ENCODE results near the gene DYTN.

DYTN gene

DNA sequence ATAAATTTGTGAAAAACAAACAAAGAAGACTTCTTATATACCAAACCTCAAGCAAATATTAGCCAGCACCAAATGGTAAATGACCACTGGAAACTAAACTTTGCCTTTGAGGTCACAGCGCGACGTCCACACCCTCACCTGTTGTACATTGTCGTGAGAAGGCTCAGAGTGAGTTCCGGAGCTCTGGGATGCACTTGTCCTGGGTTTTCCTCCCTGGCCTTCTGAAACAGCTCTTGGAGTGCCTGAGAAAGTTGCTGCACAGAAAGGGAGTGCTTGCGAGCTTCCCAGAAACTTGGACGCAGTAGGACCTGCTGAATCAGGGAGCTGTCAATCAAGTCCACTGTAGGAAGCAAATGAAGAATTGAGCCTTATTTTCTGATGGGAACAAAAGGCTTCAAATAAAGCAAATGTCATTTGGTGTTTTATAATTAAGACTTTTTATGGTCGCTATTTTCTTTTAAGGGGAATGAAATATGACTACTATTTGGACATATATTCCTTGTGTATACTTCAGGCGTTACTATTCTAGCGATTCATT, 11.0 kb downstream of the DYTN start:
- DNase-seq (ENCODE audit: low read depth) = no peak
- H3K4me3 ChIP-seq (ENCODE audit: low read depth, low read length) = no peak overlapping the region

DNA sequence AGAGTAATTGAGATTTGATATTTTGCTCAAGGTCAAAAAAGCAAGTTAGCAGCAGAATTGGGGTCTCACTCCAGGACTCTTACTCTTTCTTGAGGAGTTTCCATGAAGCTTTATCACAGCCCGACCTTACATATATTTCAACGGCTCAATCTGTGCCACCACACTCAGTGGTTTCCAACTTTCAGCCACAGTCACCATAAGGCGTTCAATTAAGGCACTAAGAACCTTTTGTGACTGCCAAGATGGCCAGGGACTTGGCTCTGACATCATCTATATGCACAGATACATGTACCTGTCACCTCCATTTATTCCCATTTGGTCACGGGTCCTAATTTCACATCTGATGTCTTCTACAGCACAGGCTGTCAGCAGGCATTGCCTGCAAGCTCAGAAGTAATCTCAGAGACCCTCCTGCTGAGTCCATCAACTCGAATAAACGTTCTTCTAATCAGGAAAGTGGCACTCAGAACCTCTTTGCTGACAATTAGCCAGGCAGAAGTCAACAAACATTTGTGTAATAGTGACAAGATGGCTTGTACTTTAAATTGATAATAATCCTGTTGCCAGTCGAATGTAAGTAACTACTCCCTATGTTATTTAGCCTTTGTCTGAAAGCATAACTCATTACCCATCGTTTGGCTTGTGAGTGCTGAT, 16.1 kb downstream of the DYTN start:
- no peak overlapping the region for H3K4me3 ChIP-seq (ENCODE audit: low read depth, low read length)
- DNase-seq (ENCODE audit: low read depth) = no peak

DNA sequence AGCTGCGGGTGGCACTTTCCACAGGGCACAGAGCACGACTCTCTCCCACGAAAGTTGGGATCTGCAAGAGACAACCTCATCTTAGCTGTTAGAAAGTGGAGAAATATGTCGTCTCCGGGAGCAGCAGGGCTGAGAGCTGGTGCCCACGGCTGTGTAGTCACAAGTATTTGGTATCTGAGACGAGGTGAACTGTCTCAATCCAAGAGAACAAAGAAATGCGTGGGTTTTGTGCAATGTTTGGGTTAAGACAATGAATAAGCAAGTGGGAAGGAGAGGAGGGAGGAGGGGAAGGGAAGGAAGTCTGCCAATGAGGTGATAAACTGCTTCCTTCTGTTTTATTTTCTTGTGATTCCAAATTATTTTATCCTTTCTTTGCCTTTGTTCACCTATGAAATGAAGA, 18.0 kb downstream of the DYTN start:
- no peak overlapping the region for H3K4me3 ChIP-seq (ENCODE audit: low read depth, low read length)

GRCh38 chr2:206698811-206699210, 19.4 kb downstream of the DYTN start:
- no peak overlapping the region for H3K4me3 ChIP-seq (ENCODE audit: low read depth, low read length)
- no peak for DNase-seq (ENCODE audit: low read depth)

More for the DNA sequence above, 18.0 kb downstream of the DYTN start:
- DNase-seq (ENCODE audit: low read depth) = no peak

- no peak for DNase-seq (ENCODE audit: low read depth)
- H3K4me3 ChIP-seq (ENCODE audit: low read depth, low read length) = no peak overlapping the region
These were observed 21.3 kb downstream of the DYTN start for GRCh38 chr2:206696910-206697309.

DNA sequence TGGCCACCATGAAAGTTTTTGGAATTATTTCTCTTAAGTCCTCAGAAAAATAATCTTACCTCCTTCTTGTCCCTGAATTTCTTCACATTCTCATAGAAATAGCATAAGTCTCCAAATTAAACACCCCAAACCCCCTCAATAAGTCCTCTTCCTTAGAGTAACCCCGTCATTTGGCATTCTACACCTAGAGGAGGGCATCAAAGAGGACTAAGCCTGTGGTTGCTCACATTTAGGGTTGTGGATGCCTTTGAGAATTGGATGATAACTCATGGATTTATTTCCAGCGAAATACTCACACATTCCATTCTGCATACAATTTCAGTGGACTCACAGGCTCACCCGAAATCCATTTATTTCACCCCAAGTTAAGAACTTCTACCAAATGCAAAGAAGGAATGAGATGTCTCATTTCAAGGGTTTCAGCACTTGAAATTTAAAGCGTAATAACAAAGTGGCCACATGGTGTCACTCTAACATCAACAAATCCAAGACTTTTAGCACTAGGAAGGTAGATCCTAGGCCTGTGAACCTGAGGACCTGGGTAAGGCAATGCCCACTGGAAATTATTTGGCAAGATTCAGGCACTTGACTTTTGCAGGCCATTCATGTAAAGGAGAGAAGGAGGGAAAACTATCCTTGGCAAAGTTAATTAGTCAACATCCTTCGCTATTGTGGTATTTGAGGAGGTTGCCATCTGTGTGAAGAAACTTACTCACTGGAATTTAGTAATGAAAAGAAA, 24.6 kb downstream of the DYTN start:
- no peak overlapping the region for H3K4me3 ChIP-seq (ENCODE audit: low read depth, low read length)
- peak; percentile 8 for DNase-seq (ENCODE audit: low read depth)

- no peak overlapping the region for H3K4me3 ChIP-seq (ENCODE audit: low read depth, low read length)
- DNase-seq (ENCODE audit: low read depth) = no peak
These were observed 25.2 kb downstream of the DYTN start for GRCh38 chr2:206692971-206693370.

- DNase-seq (ENCODE audit: low read depth) = no peak
- H3K4me3 ChIP-seq (ENCODE audit: low read depth, low read length) = no peak overlapping the region
These were observed 29.2 kb downstream of the DYTN start for GRCh38 chr2:206688990-206689389.

DNA sequence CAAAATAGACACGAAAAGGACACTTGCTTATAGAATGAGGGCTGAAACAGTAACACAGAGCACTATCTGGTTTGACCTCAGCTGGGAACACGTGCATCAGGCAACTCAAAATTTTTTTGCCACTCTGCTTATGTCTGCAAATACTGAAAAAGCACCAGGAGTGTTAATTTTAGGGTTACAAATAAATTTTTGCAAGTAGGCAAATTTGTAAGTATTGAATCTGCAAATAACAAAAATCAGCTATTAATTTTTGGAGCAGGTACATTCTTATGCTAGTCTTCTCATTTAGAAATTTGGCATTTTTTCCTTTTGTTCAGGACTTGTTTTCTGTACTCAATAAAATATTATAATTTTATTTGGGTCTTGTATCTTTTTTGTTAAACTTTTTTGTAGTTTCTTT, 29.7 kb downstream of the DYTN start:
- H3K4me3 ChIP-seq (ENCODE audit: low read depth, low read length) = no peak overlapping the region
- no peak for DNase-seq (ENCODE audit: low read depth)

GRCh38 chr2:206683546-206683945, 34.6 kb downstream of the DYTN start:
- no peak for DNase-seq (ENCODE audit: low read depth)
- no peak overlapping the region for H3K4me3 ChIP-seq (ENCODE audit: low read depth, low read length)

- no peak overlapping the region for H3K4me3 ChIP-seq (ENCODE audit: low read depth, low read length)
- no peak for DNase-seq (ENCODE audit: low read depth)
These were observed 47.5 kb downstream of the DYTN start for GRCh38 chr2:206670531-206671319.

- H3K4me3 ChIP-seq (ENCODE audit: low read depth, low read length) = no peak overlapping the region
- no peak for DNase-seq (ENCODE audit: low read depth)
These were observed 52.9 kb downstream of the DYTN start for GRCh38 chr2:206665251-206665650.

GRCh38 chr2:206657087-206657486, 61.1 kb downstream of the DYTN start:
- no peak overlapping the region for H3K4me3 ChIP-seq (ENCODE audit: low read depth, low read length)
- no peak for DNase-seq (ENCODE audit: low read depth)

- no peak overlapping the region for H3K4me3 ChIP-seq (ENCODE audit: low read depth, low read length)
- no peak for DNase-seq (ENCODE audit: low read depth)
These were observed 70.2 kb downstream of the DYTN start for GRCh38 chr2:206647985-206648384.

- peak; percentile 13 for DNase-seq (ENCODE audit: low read depth)
- no peak within 1 kb of the TSS for H3K4me3 ChIP-seq (ENCODE audit: low read depth, low read length)
These were observed 75.8 kb downstream of the DYTN start, which contains the start of gene FAM237A for GRCh38 chr2:206642075-206643025. Gene FAM237A, plus strand, starts transcription at chr2:206642487. Its CDS starts 1,750 bp downstream, at chr2:206644237.

DNA sequence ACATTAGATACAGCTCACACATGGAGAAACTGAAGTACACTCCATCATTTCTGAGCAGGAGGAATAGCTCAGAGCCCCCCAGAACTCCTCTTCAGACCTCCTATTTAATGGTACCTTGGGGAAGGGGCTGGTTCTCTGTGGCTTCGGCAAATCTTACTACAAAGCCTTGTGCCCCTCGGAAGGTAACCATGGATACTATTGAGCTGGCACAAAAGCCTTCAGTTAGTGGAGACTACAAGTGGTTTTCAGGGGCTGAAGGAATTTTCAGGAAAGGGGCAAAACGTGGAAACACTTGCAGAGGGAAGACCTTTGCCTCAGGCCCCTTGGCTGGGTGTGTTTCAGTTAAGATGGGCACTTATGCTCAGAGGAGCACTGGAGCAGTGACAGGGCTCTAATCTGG, 77.0 kb downstream of the DYTN start:
- H3K4me3 ChIP-seq (ENCODE audit: low read depth, low read length) = no peak overlapping the region
- DNase-seq (ENCODE audit: low read depth) = no peak

DNA sequence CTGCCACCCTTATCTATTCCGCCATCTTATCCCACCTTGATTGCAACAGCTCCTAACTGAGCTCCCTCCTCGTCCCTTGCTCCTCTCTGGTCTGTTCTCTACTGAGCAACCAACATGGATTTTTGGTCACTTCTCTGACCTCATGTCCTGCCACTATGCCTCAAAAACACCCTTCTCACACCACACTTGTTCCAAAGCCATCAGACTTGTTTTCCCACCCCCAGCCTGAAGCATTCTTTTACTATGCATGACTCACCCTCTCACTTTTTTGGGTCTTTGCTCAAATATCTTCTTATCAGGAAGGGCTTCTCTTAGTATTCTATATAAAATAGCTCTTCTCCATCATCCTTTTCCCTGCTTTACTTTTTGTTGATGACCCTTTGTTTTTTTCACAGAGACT, 78.6 kb downstream of the DYTN start:
- H3K4me3 ChIP-seq (ENCODE audit: low read depth, low read length) = no peak overlapping the region
- no peak for DNase-seq (ENCODE audit: low read depth)

- no peak for DNase-seq (ENCODE audit: low read depth)
These were observed 83.2 kb downstream of the DYTN start for GRCh38 chr2:206635015-206635414.

GRCh38 chr2:206631340-206631739, 86.9 kb downstream of the DYTN start:
- no peak overlapping the region for H3K4me3 ChIP-seq (ENCODE audit: low read depth, low read length)
- no peak for DNase-seq (ENCODE audit: low read depth)

More at GRCh38 chr2:206635015-206635414, 83.2 kb downstream of the DYTN start:
- H3K4me3 ChIP-seq (ENCODE audit: low read depth, low read length) = no peak overlapping the region

All from skeletal muscle cell (primary cell).